Esophagus mucosa (tissue), 1 donor: ENCODE measurements around the gene RECQL5. TPM values are rescaled to one million over a fixed set of nuclear protein-coding genes. Genes with fewer than 3 reads are reported as not detected.

Experiments used
- ATAC-seq: fragments of 200-7000 bp; cut with Tn5 transposase; one replicate; pipeline ENCODE4 v1.9.1; 2020
- total RNA-seq: library from RNA; stranded (reverse); gene quantifications from one replicate; pipeline ENCODE4 v1.2.4, GENCODE V29; 2023
- donor health status: DM: yes; HTN: yes; CAD: no.

RECQL5 gene
- total RNA-seq, 1 donor from 2014 or later = 36.6 TPM

DNA sequence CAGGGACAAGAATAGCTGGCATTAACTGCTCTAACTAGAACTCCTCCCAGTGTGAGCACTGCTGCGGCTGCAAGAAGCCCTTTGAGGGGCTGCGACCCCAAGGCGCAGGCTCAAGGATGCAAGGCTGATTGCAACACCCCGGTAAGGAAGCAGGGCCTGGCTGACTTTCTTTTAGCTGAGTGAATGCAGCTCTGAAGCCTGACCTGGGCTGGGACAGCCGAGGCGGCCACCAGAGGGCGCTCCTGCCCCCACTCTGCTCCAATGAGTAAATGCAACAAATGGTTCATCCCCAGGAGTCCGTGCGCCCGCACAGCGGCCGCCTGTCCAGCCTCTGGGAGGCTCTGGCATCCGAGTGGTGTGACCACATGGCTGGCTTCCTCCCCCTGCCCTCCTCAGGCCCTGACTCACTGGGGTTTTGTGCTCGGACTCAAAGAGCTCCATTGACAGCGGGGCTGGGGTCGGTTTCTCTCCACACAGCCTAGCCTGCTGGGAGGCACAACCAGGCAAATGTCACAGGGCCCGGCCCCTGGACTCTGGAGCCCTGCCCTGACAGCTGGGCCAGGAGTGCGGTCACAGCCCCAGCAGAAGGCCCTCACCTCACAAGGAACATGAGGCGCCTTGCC is 34.0 kb downstream of the RECQL5 start, which contains the start of gene SMIM5:
Gene SMIM5 (plus strand): TSS at position 572 of the 623 bp plus-strand sequence. CDS start 6,768 bp downstream, outside the sequence.
- peak; percentile 76 for ATAC-seq

DNA sequence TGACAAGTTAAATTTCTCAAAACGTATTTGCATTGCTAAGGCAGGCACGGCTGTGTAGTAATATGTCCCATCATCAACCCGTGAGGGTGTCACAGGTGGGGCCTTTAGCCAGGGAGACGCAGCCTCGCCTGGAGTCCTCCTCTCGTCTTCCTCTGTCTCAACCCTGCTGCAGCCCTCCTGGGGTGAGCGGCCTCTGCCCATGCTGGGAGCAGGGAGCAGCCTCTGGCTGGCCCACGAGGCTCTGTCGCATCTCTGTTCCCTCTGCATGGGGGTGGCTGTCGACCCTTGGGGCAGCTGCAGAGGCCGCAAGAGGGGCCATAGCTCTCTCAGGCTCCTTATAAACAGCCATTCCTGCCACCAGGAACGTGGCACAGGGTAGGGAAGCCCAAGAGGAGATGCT is 34.5 kb downstream of the RECQL5 start:
- ATAC-seq = no peak

GRCh38 chr17:75631353-75631752 is 35.6 kb downstream of the RECQL5 start:
- ATAC-seq = no peak

DNA sequence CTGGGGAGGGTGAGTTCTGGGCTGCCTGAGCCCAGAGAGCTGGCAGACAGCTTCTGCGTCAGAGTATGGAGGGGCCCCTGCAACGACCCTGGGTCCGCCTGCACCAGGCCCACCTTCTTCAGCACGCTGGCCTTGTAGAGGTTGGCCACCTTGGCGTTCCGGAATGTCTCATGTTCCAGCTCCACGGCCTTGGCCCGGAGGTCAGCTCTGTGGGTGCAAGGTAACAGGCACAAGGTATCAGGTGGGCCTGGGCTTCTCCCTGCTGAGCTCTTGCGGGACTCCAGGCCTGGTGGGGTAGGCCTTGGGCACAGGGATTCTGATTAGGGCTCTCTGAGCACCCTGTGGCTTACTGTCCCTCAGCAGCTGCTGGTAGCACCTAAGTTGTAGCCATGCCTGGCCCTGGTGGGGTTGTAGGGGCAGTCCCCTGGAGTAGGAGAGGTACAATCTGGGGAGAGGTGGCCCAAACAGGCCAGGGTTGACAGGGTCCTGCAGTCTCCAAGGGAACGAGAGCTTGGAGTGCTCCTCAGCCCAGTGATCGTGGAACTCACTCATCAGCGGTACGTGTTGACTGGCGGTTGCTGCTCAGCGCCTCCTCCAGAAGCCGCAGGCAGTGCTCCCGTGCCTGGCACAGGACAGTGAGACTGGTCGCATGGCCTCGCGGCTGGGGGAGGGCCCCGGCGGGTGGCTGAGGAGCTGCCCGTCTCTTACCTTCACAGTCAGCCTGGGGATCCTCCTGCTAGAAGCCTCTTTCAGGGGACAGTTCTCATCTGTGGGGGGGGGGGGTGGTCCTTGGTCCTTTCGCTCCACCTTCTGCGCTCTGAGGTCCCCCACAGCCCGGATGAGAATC is 36.7 kb downstream of the RECQL5 start:
- ATAC-seq = no peak

- no peak for ATAC-seq
These were observed 37.8 kb downstream of the RECQL5 start for GRCh38 chr17:75629157-75629556.

DNA sequence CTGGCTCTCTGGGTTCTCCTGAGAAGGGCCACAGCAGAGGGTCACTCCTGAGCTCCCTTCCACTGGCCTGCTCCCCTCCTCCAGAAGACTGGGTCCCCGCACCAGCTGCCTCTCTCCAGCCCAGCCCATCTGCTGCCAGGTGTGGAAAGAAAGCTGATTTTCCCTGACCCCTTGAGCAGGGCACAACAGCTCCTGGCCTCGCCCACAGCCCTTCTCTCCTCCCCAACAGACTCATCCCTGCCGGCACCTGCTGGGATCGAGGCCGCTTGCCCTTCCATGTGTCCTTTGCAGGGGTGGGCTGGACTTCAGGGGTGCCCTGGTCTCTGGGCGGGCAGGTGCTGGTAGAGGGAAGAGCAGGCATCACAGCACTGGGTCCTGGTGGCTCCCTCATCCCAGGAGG is 38.5 kb downstream of the RECQL5 start:
- ATAC-seq = no peak

DNA sequence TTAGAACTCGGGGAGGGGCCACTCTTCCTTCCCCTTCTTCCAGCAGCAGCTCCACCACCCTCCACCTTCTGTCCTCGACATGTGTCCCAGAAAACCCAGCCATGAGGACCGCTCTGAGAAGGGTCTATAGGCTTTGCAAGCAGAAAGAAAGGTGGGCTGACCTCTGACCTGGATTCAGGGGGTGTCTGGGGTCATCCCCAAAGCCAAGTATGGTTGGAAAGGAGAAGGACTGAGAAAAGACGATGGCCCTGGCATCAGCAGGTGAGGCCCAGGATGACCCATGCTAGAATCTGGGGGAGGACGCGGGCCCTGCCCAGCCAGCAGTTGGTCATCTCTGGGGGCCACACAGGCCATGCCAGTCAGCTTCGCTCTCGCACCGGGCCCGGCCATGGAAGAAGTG is 39.9 kb downstream of the RECQL5 start:
- no peak for ATAC-seq

DNA sequence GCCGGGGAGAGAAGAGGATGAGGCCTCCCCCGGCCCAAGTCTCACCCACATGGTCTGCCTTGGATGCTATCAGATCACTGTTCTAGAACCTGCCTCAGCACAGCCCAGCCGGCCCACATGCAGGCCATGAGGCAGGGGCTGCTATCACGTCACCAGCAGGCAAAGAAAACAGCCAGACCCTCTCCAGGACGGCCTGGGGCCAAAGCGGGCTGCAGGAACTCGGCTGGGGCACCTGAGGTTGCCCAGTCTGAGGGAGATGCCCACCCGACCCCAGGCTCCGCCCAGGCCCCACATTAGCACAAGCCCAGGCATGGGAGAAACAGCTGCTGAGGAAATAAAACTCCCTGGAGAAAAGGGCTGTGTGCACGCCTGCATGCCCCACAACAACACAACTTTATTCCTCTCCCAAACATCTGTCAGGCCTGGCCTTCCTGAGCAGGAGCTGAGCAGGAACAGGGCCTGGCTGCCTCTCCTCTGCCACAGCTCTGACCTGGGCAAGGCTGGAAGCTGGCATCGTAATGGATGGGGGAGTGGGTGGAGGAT is 40.4 kb downstream of the RECQL5 start:
- ATAC-seq = no peak

GRCh38 chr17:75625813-75626486 is 41.0 kb downstream of the RECQL5 start:
- ATAC-seq = peak; percentile 25

GRCh38 chr17:75624714-75625345 is 42.1 kb downstream of the RECQL5 start:
- no peak for ATAC-seq

- no peak for ATAC-seq
These were observed 42.9 kb downstream of the RECQL5 start for GRCh38 chr17:75624021-75624420.

DNA sequence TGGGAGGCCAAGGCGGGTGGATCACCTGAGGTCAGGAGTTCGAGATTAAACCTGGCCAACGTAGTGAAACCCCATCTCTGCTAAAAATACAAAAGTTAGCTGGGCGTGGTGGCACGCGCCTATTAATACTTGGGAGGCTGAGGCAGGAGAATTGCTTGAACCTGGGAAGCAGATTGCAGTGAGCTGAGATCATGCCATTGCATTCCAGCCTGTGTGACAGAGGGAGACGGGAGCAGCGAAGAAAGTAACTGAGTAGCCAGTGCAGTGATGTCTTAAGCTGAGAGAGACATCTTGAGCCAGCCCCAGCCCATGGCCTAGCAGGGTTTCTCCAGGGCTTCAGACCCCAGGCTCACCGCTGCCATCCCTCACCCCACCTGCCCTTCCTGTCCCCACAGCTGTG is 43.6 kb downstream of the RECQL5 start:
- no peak for ATAC-seq

DNA sequence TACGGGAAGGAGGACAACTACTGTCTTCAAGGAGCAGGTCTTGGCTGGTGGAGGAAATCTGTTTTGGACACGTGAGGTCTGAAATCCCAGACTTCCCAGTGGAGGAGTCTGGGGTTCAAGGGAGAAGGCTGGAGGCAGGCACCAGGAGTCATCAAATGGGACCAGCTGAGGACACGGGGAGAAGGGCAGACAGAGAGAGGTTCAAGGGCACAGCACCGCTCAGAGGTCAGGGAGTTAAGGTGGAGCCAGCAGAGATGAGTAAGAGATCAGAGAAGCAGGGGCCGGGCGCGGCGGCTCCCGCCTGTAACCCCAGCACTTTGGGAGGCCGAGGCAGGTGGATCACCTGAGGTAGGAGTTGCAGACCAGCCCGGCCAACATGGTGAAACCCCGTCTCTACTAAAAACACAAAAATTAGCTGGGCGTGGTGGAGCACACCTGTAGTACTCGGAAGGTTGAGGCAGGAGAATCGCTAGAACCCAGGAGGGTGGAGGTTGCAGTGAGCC is 44.1 kb downstream of the RECQL5 start:
- ATAC-seq = no peak

GRCh38 chr17:75622076-75622475 is 44.9 kb downstream of the RECQL5 start:
- ATAC-seq = no peak

DNA sequence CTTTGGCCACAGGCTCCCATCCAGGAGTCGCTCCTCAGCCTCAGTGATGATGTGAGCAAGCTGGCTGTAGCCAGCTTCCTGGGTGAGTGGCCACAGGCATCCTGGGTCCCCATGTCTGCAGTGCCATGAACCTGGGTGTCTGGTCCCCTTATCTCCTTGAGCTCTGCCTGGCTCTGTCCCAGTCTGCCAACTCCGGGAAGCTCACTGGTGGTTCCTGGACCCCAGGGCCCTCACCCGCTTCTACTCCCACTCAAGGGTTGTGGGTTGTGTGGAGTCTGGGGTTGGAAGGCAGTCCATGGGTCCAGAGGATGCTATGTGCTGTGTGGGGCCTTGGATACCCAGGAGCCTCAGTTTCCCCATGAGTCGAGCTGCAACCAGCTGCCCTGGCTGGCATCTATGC is 45.5 kb downstream of the RECQL5 start:
- no peak for ATAC-seq

DNA sequence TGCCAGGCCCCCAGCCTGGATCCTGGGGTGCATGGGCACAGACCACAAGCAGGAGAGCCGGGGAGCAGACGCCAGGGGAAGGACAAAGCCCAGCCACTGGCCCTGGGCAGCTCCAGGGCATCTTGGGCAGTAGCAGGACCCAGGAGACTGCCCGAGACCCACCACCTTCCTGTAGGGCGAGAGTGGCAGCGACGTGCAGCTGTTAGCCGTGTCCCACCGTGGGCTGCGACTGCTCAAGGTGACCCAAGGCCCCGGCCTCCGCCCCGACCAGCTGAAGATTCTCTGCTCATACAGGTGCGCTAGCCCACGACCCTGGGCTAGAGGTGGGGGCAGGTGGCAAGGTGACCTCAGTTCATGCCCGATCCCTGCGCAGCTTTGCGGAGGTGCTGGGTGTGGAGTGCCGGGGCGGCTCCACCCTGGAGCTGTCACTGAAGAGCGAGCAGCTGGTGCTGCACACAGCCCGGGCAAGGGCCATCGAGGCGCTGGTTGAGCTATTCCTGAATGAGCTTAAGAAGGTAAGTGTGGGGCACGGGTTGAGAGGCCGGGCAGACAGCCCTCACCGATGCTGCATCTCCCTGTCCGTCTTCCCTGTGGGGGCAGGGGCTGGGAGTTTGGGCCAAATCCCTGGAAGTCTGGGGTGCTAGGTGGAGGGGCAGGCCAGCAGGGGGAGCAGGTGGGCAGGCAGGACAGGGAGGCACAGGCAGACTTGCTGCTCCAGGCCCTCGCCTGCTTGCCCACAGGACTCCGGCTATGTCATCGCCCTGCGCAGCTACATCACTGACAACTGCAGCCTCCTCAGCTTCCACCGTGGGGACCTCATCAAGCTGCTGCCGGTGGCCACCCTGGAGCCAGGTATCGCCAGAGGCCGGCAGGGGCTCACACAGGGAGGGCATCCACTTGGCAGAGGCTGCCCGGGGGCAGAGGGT is 47.2 kb downstream of the RECQL5 start:
- no peak for ATAC-seq

DNA sequence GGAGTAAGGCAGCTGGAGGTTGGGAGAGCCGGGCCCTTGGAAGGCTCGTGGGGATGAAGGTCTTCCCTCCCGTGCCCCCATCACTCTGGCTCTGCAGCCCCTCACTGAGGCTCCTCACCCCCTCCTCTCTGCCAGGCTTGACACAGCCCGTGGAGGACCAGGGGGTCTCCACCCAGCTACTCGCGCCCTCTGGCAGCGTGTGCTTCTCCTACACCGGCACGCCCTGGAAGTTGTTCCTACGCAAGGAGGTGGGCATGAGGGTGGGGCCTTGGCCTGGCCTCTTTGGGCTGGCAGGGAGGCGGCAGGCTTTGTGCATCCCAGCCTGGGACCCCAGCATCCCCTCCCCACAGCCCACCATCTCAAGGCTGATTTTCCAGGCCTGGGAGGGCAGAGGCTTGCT is 49.3 kb downstream of the RECQL5 start:
- ATAC-seq = no peak

DNA sequence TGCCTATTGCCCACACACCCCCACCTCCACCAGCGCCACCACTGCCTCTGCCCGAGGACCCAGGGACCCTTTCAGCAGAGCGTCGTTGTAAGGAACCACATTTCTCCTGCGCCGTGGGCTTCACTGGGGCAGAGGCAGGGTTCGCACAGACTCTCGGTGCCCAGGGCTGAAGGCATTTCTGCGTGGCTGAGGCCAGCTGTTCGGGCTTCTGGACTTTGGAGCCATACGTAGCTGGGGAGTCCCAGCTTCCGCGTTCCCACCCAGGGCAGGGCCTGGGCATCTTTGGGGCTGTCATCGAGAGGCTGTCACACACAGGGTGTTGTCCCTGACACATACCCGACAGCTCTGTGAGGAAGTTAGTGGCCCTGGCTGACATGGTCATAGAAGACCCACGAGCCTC is 49.7 kb downstream of the RECQL5 start:
- ATAC-seq = no peak

GRCh38 chr17:75616521-75617122 is 50.3 kb downstream of the RECQL5 start:
- no peak for ATAC-seq

GRCh38 chr17:75615301-75615700 is 51.7 kb downstream of the RECQL5 start:
- no peak for ATAC-seq
